ENCODE results near the gene KLHL11. TPM values are rescaled to one million over a fixed set of nuclear protein-coding genes. Genes with fewer than 3 reads are reported as not detected.

Gene KLHL11
- total and polyA plus RNA-seq, 4 donors: 0.63 to 27.7 (median 6.8) TPM

- DNase-seq: no peak
- H3K4me1 ChIP-seq (ENCODE audit: control insufficient read depth in 5 of 5, insufficient read depth in 5 of 5, low read length in 5 of 5): peaks cover 0 to 9% (median 0%) of the 10 kb centered on the region in 5 donors
- H3K9me3 ChIP-seq (ENCODE audit: control insufficient read depth in 4 of 4, insufficient read depth in 3 of 4, low read length in 3 of 4): no peaks in the 10 kb centered on the region
- no peaks in the 10 kb centered on the region for H3K27me3 ChIP-seq (ENCODE audit: control insufficient read depth in 3 of 3, insufficient read depth in 3 of 3, low read length in 2 of 3)
- peaks cover 20 to 78% (median 45%) of the 10 kb centered on the region in 4 donors for H3K36me3 ChIP-seq (ENCODE audit: control insufficient read depth in 4 of 4, insufficient read depth in 4 of 4, low read length in 4 of 4)
- 89 to 94% methylated on average over 13 of the region's 13 CpGs for WGBS, 2 donors
- no peak overlapping the region for H3K27ac ChIP-seq (ENCODE audit: low read depth in 1 of 2, low read length in 1 of 2)
- ATAC-seq (ENCODE audit: insufficient read depth, low FRiP score): no peak
- H3K9ac ChIP-seq (ENCODE audit: insufficient read depth in 1 of 2, low read length in 2 of 2): no peak overlapping the region
- TF ChIP-seq CTCF (IDR thresholded peaks at IDR 0.05; ENCODE audit: control extremely low read depth, extremely low read depth): no peak
- H3K4me3 ChIP-seq: no peak overlapping the region
Observed at GRCh38 chr17:41909088-41909487, 43.9 kb upstream of the KLHL11 start.

GRCh38 chr17:41907633-41908539 is 42.7 kb upstream of the KLHL11 start:
- H3K9me3 ChIP-seq (ENCODE audit: control insufficient read depth in 4 of 4, insufficient read depth in 3 of 4, low read length in 3 of 4): no peaks in the 10 kb centered on the region
- no peak for ATAC-seq (ENCODE audit: insufficient read depth, low FRiP score)
- H3K4me3 ChIP-seq: no peak overlapping the region
- 94 to 96% methylated on average over 14 of the region's 14 CpGs for WGBS, 2 donors
- H3K9ac ChIP-seq (ENCODE audit: insufficient read depth in 1 of 2, low read length in 2 of 2): no peak overlapping the region
- no peak for DNase-seq
- peaks cover 24 to 74% (median 43%) of the 10 kb centered on the region in 4 donors for H3K36me3 ChIP-seq (ENCODE audit: control insufficient read depth in 4 of 4, insufficient read depth in 4 of 4, low read length in 4 of 4)
- no peak for TF ChIP-seq CTCF (IDR thresholded peaks at IDR 0.05; ENCODE audit: control extremely low read depth, extremely low read depth)
- no peaks in the 10 kb centered on the region for H3K27me3 ChIP-seq (ENCODE audit: control insufficient read depth in 3 of 3, insufficient read depth in 3 of 3, low read length in 2 of 3)
- peaks cover 0 to 7% (median 0%) of the 10 kb centered on the region in 5 donors for H3K4me1 ChIP-seq (ENCODE audit: control insufficient read depth in 5 of 5, insufficient read depth in 5 of 5, low read length in 5 of 5)
- no peak overlapping the region for H3K27ac ChIP-seq (ENCODE audit: low read depth in 1 of 2, low read length in 1 of 2)

- no peak for TF ChIP-seq CTCF (IDR thresholded peaks at IDR 0.05; ENCODE audit: control extremely low read depth, extremely low read depth)
- DNase-seq (no peak), ATAC-seq (ENCODE audit: insufficient read depth, low FRiP score) (no peak)
- 87 to 88% methylated on average over 8 of the region's 8 CpGs for WGBS, 2 donors
- Histone ChIP-seq H3K4me3 (no peak overlapping the region), H3K9ac (ENCODE audit: insufficient read depth in 1 of 2, low read length in 2 of 2) (no peak overlapping the region), H3K9me3 (ENCODE audit: control insufficient read depth in 4 of 4, insufficient read depth in 3 of 4, low read length in 3 of 4) (no peaks in the 10 kb centered on the region), H3K36me3 (ENCODE audit: control insufficient read depth in 4 of 4, insufficient read depth in 4 of 4, low read length in 4 of 4) (peaks cover 23 to 73% (median 38%) of the 10 kb centered on the region in 4 donors), H3K4me1 (ENCODE audit: control insufficient read depth in 5 of 5, insufficient read depth in 5 of 5, low read length in 5 of 5) (peaks cover 0 to 7% (median 0%) of the 10 kb centered on the region in 5 donors), H3K27me3 (ENCODE audit: control insufficient read depth in 3 of 3, insufficient read depth in 3 of 3, low read length in 2 of 3) (no peaks in the 10 kb centered on the region), H3K27ac (ENCODE audit: low read depth in 1 of 2, low read length in 1 of 2) (no peak overlapping the region)
Observed at GRCh38 chr17:41907185-41907556, 41.9 kb upstream of the KLHL11 start.
